HG03439 (cell line): ENCODE results near the gene NDUFS8.

Experiments used
- ATAC-seq: cut with Tn5 transposase; IDR thresholded peaks from one replicate; pipeline ENCODE4 v1.9.1; 2021; ENCODE audit warnings: mild to moderate bottlenecking, moderate library complexity; ENCODE audit not compliant: unreplicated experiment

NDUFS8 gene

DNA sequence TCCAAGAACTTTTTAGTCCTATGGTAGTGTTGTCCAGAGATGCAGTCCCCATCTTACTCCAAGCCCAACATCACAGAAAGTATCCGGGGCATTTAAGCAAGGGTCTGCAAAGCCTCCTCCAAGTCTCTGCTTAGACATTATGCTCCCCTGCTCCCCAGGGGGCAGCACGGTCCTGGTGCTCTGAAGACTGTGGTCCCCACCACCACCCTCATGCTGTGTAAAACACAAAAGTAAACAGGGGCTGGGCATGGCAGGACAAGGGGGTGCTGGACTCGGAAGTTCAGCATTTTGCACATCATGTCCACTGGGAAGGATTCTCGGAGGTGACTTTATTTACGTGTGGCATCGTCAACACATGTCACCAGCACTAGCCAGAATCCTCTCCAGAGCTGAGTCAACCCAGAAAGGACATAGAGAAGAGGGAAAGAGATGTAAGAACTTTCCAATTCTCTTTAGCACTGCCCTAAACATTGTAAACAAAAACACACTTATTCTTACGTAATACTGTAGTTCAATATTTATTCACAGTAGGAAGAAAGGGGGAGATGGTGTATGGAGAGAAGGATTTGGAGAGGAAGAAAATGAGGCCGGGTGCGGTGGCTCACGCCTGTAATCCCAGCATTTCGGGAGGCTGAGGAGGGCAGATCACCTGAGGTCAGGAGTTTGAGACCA, 46.0 kb downstream of the NDUFS8 start:
- ATAC-seq: no peak

- ATAC-seq: no peak
Measured at GRCh38 chr11:68077617-68078582, 47.4 kb downstream of the NDUFS8 start.

DNA sequence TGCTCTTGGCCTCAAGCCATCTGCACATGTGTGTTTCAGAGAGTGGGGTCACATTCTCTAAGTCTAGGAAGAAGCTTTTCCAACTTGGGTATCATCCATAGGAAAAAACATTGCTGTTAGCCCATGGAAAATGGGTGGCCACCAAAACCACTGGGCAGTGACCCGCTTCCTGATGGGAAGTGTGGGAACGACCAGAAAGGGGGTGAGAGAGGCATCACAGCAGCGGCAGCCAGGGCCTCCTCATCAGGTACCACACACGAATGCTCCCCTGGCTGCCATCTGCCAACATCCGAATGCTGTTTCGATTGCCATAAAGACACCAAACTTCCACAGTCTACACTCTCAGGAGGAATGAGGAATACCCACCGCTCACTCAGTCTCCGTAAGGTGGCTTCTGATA, 50.4 kb downstream of the NDUFS8 start:
- ATAC-seq: no peak

GRCh38 chr11:68081691-68082090, 51.2 kb downstream of the NDUFS8 start:
- no peak for ATAC-seq

GRCh38 chr11:68082481-68082880, 52.0 kb downstream of the NDUFS8 start:
- ATAC-seq: no peak

DNA sequence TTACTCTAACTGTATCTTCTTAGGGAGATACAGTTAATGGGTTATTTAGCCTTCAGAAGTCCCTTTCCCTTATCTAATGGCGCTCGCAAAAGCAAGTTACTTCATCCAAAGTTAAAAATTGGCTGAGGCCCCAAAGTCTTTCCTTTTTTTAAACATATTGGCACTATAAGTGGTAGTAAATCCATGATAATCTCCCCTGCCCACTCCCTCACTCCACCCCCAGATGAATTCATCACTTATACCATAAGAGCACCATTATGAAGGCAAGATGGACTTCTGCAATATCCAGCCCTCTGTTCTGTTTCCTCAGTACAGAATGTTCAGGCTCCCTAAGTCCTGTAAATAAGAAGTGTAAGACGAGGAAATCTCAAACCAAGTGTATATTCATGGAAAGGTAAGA, 53.0 kb downstream of the NDUFS8 start:
- no peak for ATAC-seq
